ENCODE measurements around the gene SOS1.

The SOS1 gene

GRCh38 chr2:39022642-39023235 is 98.1 kb downstream of the SOS1 start:
- no peak for DNase-seq

DNA sequence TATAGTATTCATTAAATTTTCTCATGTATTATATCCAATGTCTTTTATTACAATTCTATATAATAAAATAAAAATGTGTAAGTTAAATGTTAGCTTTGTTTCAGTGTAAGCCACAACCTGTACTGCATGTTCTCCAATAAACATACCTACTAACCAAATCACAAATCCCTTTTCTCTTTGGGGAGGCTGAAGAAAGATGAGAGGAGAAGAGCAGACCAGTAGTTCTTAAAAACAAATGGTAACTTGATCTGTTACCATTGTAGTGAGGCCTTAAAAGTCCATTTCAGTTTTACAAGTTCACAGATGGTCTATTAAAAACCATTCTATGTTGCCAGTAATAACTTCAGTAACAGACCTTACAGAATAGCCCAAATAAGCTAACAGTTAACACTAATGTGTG is 100.5 kb downstream of the SOS1 start:
- no peak for DNase-seq

GRCh38 chr2:39018638-39019037 is 102.2 kb downstream of the SOS1 start:
- no peak for DNase-seq

DNA sequence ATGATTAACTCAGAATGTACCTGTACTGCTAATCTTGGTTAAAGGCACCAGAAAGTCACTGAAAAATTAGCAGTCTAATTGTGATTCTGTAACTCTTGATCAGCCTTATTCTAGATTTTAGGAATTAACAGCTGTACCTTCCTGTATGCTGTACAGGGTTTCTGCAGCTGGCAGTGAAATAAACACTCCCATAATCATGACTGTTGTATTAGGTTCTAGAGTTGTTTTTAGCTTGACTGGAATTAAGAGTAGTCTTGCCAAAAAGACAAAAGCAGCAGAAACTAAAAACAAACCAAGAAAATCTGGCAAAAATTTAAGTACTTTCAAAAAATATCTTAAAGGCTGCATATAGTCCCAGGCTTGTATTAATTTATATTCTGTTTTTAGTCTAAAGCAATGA is 103.5 kb downstream of the SOS1 start:
- no peak for DNase-seq

DNA sequence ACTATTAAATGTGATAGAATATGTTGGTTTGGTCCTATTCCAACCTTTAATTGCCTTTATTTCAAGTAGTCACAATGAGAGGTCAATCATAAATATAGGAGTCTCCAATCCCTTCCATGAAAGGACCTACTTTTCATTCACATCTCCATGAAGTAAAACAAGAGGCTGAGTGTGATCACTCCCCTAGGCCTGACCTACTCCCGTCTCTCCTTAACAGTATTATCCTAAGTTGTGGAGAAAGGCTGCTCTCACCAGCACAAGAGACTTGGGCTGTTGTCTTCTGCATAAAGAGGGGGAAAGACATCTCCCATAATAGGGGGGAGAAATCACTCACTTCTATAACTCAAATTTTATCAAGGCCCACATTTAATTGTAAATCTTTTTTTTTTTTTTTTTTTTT is 105.4 kb downstream of the SOS1 start:
- no peak for DNase-seq

DNA sequence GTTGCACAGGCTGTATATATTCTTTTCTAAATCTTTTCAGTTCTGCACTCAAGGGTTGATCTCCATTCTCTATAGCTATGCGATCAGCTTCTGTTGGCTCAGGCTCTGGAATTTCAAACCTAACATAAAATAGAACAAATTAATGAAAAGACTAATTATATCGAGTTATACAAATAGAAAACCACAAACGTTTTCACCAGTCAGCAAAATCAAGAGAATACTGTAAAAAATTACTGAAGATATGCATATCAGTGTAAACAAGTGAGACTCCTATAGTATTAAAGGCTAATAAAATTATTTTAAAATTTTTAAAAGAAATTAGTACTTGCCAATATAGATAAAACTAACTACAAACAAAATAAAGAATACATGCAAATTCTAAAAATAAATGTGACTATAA is 107.0 kb downstream of the SOS1 start:
- no peak for DNase-seq

DNA sequence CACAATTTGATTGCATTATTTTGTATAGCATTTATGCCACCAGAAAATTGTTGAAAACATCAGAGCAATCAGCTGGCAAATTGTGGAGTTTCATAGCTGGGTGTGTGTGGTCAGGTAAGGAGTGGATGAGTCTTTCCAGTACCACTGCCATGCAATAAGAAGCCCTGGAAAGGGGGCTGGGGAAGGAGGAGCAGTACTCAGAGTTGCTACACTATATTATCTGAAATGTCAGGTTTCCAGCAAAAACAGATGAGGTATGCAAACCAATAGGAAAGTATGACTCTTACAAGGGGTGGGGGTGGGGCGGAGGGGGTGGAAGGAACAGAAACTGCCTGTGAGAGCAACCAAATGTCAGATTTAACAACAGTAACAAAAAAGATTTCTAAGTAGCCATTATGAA is 112.2 kb downstream of the SOS1 start:
- peak; percentile 25 for DNase-seq

GRCh38 chr2:39007875-39008504 is 112.9 kb downstream of the SOS1 start:
- no peak for DNase-seq

DNA sequence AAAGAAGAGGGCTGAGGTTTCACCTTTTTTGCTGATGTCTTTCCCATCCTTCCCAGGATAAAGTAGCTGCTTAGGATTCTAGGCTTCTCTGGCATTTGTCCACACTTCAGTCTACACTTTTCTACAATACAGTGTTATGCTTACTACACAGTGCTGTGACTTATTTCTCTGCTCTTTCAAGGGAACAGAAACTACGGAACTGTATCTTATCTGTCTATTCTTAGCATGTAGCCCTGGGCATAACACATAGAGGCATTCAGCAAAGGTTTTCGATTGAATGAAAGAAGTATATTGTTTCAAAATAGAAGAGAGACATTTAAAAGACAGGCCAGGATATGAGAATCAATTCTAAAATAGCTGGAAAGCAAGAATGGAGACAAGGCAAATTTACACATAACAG is 120.3 kb downstream of the SOS1 start:
- DNase-seq = no peak

DNA sequence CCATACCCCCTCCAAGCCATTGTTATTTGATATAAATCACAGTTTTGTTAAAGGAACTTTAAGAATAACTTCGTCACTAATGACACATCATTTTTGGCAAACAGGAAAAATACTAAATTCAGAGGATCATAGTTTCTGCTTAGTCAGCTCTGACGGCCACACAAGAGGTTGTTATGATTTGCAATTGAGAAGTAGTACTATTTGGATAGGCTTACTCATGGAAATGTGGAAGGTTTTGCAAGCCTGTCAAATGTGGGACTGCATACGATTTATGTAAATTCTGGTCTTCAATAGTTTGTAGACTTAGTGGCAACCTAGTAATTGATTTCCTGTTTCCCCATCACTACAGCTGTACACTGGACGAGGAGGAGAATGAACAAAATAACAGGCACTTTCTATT is 123.1 kb downstream of the SOS1 start:
- no peak for DNase-seq

- DNase-seq = no peak
These were observed 129.0 kb downstream of the SOS1 start for GRCh38 chr2:38991899-38992298.

DNA sequence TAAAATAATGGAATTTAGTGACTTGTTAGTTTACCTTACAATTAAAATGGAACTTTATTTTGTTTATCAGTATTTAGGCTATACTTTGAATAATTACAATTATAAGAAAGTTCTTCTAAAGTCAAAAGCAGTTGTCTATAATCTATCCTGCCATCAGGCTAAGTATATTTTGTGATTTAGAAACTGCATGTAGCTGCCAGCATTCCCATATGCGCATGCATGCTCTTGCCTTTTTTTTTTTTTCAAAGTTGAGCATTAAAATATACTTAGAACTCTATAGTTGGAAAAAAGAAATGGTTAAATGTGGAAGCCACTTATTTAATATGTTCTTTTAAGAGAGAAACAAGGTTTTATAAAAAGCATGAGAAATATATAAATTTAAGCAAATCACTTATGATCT is 132.1 kb downstream of the SOS1 start:
- no peak for DNase-seq

DNA sequence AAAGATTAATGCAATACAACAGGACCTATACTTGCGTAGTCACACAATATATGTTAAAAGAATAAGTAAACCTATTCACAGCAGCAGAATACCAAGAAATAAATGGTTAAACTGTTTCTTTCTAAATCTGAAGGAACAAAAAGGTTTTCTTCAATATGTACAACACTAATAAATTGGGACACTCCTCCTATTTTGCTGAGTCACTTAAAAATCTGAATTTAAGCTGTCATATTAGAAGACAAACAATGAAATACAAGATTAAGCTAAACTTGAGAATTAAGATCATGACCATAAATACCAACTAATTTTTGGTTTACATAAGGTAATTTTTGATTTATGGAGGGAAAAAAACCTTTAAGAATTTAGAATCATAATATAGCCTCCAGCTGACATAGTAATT is 138.4 kb downstream of the SOS1 start:
- DNase-seq = no peak

DNA sequence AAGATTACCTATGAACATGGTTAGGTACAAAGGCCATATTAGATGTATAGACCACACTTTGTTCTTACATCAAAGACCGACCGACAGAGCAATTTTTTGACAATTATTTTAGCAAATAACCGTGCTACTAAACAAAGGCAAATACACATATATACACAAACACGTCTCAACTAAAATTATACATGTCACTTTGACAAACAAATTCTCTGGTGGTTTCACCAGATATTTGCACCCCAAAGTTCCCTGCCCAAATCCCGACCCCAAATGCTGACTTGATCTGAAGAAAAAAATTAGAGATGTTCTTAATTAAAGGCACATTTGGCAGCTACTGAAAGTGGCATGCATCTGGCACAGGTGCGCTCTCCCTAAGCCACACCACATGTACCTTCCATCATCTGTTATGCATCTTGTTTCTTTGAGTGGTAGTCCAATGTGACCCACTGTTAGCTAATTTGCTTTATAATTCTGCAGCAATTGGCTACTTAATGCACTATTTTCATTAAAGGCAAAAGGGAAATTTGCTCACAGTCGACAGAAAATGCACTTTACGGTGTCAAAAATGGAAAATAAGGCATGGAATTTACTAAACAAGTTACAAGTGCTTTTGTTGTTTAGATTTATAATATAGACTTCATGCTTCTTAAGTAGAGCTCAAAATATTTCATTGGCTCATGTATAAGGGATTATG is 139.0 kb downstream of the SOS1 start:
- DNase-seq = no peak

- DNase-seq = no peak
These were observed 139.7 kb downstream of the SOS1 start for GRCh38 chr2:38981003-38981669.

GRCh38 chr2:38978908-38979307 is 141.9 kb downstream of the SOS1 start:
- DNase-seq = no peak

- no peak for DNase-seq
These were observed 142.5 kb downstream of the SOS1 start for GRCh38 chr2:38978296-38978903.

GRCh38 chr2:38977047-38977446 is 143.8 kb downstream of the SOS1 start:
- DNase-seq = no peak

GRCh38 chr2:38975042-38975441 is 145.8 kb downstream of the SOS1 start:
- no peak for DNase-seq

GRCh38 chr2:38973266-38973665 is 147.6 kb downstream of the SOS1 start:
- no peak for DNase-seq

GRCh38 chr2:38971377-38971776 is 149.5 kb downstream of the SOS1 start:
- DNase-seq = no peak

DNA sequence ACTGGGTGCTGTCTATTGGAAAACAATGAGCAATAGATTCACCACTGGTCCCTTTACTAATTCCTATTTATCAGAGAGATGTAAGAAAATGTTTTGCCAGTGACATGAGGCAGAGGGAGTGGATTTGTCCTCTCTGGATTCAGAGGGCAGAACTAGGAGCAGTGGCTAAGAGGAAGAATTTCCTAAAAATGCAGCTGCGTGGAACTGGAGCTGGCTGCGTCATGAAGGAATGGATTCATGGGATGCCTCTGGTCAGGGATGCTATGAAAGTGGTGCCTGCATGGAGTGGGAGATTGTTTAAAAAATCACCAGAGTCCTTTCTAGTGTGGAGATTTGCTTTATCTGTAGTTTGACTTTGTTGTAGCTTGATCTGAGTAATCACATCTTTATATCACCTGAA is 152.8 kb downstream of the SOS1 start:
- no peak for DNase-seq

- DNase-seq = no peak
These were observed 154.2 kb downstream of the SOS1 start for GRCh38 chr2:38966678-38967077.

DNA sequence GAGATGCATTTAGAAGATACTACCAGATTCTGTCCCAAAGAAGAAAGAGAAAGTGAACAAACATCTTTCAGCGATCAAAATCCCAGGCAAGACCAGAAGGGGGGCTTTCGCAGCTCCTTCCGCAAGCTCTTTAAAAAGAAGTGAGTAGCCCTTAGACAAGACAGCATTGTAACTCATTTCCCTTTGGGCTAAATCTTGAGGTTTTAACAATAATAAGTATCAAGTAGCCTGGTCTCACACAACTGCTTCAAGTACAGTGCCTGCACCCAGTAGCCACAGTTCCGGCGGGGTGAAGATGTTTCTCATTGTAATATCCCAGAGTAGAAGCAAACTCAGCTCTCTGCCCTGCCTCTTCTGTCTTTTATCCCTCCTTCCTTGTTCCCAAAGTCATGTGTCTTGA is 154.8 kb downstream of the SOS1 start:
- no peak for DNase-seq

Measured in stimulated activated CD4-positive, alpha-beta T cell treated with anti-CD3 and anti-CD28 coated beads, Interleukin-1b, Interleukin-23, amount 100 ng/mL, for 48 hours (primary cell).